Caco-2 (cell line): Measurements from ENCODE around the gene LRRC10. TPM values are rescaled to one million over a fixed set of nuclear protein-coding genes. Genes with fewer than 3 reads are reported as not detected.
"Not testable (repeated sequence)": the region's sequence is repeated elsewhere in the genome, so short reads cannot be mapped to it uniquely, and the experiment has no call there.

Source experiments
- BruUV-seq: library from RNA; stranded (reverse); fragments of 400-500 nt; replicated peaks from 2 replicates; lab custom pipeline; 2021; lab: Mats Ljungman, UMichigan
- CTCF ChIA-PET: fragments of 300-600 bp; sonication (Branson Sonifier 250); formaldehyde crosslinking; loops from one replicate; lab custom pipeline; 2022; ENCODE audit warnings: antibody characterized with exemption; lab: Charles Lee
- POLR2A ChIA-PET: fragments of 300-600 bp; sonication (Branson Sonifier 250); formaldehyde crosslinking; loops from one replicate; lab custom pipeline; 2022; ENCODE audit warnings: antibody characterized with exemption; lab: Charles Lee
- DNase-seq, 2 experiments: peaks; one replicate each; pipeline versions ENCODE4 v3.0.0 to v3.0.0-alpha.2; 2020 to 2022
- H3K27me3 ChIP-seq: replicated peaks from 2 replicates; pipeline ENCODE4 v1.6.0; 2011; ENCODE audit warnings: low read length; ENCODE audit not compliant: control insufficient read depth, insufficient read depth
- H3K36me3 ChIP-seq: 2 replicates; pipeline ENCODE4 v1.5.1; 2011; ENCODE audit warnings: low read length; ENCODE audit not compliant: control insufficient read depth, insufficient read depth
- H3K4me1 ChIP-seq: fragments of 250-450 bp; sonication (Bioruptor Pico); 2 replicates; pipeline ENCODE4 v1.5.1; 2020; ENCODE audit warnings: mild to moderate bottlenecking
- H3K4me3 ChIP-seq: 2 replicates; pipeline ENCODE4 v1.5.1; 2011; ENCODE audit warnings: low read depth, mild to moderate bottlenecking, control low read depth, low read length
- H3K9me3 ChIP-seq: fragments of 250-450 bp; sonication (Bioruptor Pico); 2 replicates; pipeline ENCODE4 v1.5.1; 2020; ENCODE audit warnings: mild to moderate bottlenecking, moderate library complexity
- H3K27ac Mint-ChIP-seq: one replicate; pipeline ENCODE4 v1.8.0; 2022; ENCODE audit warnings: mixed read lengths; ENCODE audit not compliant: unreplicated experiment
- H3K27me3 Mint-ChIP-seq: one replicate; pipeline ENCODE4 v1.8.0; 2022; ENCODE audit warnings: mixed read lengths; ENCODE audit not compliant: insufficient read depth, unreplicated experiment
- H3K36me3 Mint-ChIP-seq: one replicate; pipeline ENCODE4 v1.8.0; 2022; ENCODE audit warnings: mild to moderate bottlenecking, mixed read lengths; ENCODE audit not compliant: insufficient read depth, unreplicated experiment
- H3K4me1 Mint-ChIP-seq: one replicate; pipeline ENCODE4 v1.8.0; 2022; ENCODE audit warnings: low read depth, mixed read lengths; ENCODE audit not compliant: unreplicated experiment
- H3K4me3 Mint-ChIP-seq: one replicate; pipeline ENCODE4 v1.8.0; 2022; ENCODE audit warnings: mild to moderate bottlenecking, moderate library complexity, mixed read lengths; ENCODE audit not compliant: unreplicated experiment
- H3K9me3 Mint-ChIP-seq: one replicate; pipeline ENCODE4 v1.8.0; 2022; ENCODE audit warnings: mixed read lengths; ENCODE audit not compliant: unreplicated experiment
- intact Hi-C: fragments of 100-400 bp; cut with micrococcal nuclease; formaldehyde crosslinking; loops from one replicate; pipeline ENCODE4 v1.10.0; 2022; ENCODE audit not compliant: unreplicated experiment
- total RNA-seq: library from RNA; stranded (reverse); gene quantifications from 2 replicates; pipeline ENCODE4 v1.2.3, GENCODE V29; 2022
- TF ChIP-seq, protein P1 (sequence below), 2 experiments: fragments of 200-600 bp in 1 of 2; IDR thresholded peaks; 1 replicate in 1 of 2; 2 replicates in 1 of 2; pipeline versions ENCODE4 v1.5.1 to v1.8.0; 2011 to 2022; ENCODE audit warnings: antibody characterized with exemption in 1 of 2, control low read depth in 1 of 2, inconsistent platforms in 1 of 2, low read depth in 1 of 2, low read length in 1 of 2, mild to moderate bottlenecking in 1 of 2, moderate library complexity in 1 of 2; ENCODE audit not compliant: insufficient read depth in 1 of 2, severe bottlenecking in 1 of 2, unreplicated experiment in 1 of 2

LRRC10 gene
- total RNA-seq, 1 experiment from 2014 or later, result not detected

DNA sequence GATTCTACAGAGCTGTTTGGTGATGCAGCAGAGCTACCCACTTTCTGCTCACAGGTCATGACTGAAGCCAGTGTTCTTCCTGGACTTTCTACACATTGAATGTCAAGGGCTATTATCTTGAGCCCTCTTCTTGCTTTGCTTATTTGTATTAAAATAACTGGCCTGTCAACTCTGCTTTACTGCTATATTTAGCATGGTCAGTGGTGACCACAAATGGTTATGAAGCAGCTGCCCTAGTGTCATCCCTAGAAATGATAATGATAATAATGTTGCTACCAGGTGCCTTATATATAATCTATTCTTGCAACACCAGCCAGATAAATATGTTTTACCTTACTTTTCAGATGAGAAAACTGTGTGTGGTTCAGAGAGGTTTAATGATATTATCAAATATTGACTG is 2.6 kb upstream of the LRRC10 start:
- Histone ChIP-seq H3K9me3 (no peaks in the 10 kb centered on the region), H3K4me1 (no peaks in the 10 kb centered on the region), H3K4me3 (no peak overlapping the region), H3K36me3 (no peaks in the 10 kb centered on the region), H3K27me3 (no peaks in the 10 kb centered on the region)
- DNase-seq, result no peak
- Mint-ChIP-seq H3K4me3 (no peak overlapping the region), H3K27ac (no peak overlapping the region), H3K36me3 (peaks cover 4% of the 10 kb centered on the region), H3K4me1 (no peaks in the 10 kb centered on the region), H3K27me3 (no peaks in the 10 kb centered on the region), H3K9me3 (peaks cover 8% of the 10 kb centered on the region)
- intact Hi-C loops, result no loop called here
- POLR2A ChIA-PET, result no interaction called here
- BruUV-seq, result no TSS peak
- CTCF ChIA-PET, result no interaction called here
- TF ChIP-seq, protein P1, sequence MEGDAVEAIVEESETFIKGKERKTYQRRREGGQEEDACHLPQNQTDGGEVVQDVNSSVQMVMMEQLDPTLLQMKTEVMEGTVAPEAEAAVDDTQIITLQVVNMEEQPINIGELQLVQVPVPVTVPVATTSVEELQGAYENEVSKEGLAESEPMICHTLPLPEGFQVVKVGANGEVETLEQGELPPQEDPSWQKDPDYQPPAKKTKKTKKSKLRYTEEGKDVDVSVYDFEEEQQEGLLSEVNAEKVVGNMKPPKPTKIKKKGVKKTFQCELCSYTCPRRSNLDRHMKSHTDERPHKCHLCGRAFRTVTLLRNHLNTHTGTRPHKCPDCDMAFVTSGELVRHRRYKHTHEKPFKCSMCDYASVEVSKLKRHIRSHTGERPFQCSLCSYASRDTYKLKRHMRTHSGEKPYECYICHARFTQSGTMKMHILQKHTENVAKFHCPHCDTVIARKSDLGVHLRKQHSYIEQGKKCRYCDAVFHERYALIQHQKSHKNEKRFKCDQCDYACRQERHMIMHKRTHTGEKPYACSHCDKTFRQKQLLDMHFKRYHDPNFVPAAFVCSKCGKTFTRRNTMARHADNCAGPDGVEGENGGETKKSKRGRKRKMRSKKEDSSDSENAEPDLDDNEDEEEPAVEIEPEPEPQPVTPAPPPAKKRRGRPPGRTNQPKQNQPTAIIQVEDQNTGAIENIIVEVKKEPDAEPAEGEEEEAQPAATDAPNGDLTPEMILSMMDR (IDR thresholded peaks at IDR 0.05; ENCODE audit: insufficient read depth in 1 of 2, low read depth in 1 of 2, low read length in 1 of 2, severe bottlenecking in 1 of 2, unreplicated experiment in 1 of 2), result no peak

DNA sequence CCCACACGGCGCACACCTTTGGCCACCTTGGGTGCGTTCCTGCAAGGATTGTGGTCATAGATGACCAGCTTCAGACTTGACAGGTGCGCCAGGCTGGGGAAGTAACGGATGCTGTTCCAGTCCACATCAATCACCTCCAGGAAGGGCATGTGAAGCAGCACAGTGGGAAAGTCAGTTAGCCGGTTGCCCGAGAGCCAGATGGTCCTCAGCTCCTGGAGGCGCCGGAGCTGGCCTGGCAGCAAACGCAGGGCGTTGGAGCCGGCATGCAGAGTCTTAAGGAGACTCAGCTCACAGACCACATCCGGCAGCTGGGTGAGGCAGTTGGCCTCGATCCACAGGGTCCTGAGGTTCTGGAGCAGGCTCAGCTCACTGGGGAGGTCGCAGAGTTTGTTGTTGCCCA is 581 bp downstream of the LRRC10 start:
- ChIA-PET CTCF (no interaction called here), POLR2A (no interaction called here)
- H3K4me1 Mint-ChIP-seq, result no peaks in the 10 kb centered on the region

DNA sequence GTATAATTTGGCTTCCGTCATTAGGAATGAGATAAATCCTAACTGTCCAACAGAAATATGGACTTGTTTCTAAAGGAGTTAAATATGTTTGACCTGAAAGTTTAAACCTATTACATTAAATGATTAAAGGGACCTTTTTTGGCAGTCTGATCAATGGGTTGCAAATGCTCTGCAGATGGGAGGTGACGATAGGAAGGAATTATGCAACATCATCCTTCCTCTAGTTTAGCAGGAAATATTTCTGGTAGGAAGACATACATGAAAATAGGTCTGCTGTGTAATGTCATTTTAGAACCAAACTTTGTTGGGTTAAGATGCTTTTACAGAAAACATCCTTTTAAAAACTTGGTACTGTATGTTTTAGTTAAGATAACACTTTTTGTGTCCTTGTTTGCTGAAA is 2.6 kb downstream of the LRRC10 start:
- TF ChIP-seq, protein P1 (IDR thresholded peaks at IDR 0.05; ENCODE audit: insufficient read depth in 1 of 2, low read depth in 1 of 2, low read length in 1 of 2, severe bottlenecking in 1 of 2, unreplicated experiment in 1 of 2), result no peak
- CTCF ChIA-PET, result no interaction called here
- no peak overlapping the region for H3K4me3 ChIP-seq
- no peak for DNase-seq
- no peak overlapping the region for H3K27ac Mint-ChIP-seq
- H3K4me3 Mint-ChIP-seq, result no peak overlapping the region
- H3K36me3 ChIP-seq, result peaks cover 1% of the 10 kb centered on the region; the same call in 1 of the 2 replicates
- H3K27me3 ChIP-seq, result no peaks in the 10 kb centered on the region
- POLR2A ChIA-PET, result no interaction called here
- intact Hi-C loops, result no loop called here
- peaks cover 9% of the 10 kb centered on the region for H3K36me3 Mint-ChIP-seq
- BruUV-seq, result no TSS peak
- no peaks in the 10 kb centered on the region for H3K9me3 Mint-ChIP-seq
- H3K9me3 ChIP-seq, result no peaks in the 10 kb centered on the region
- no peaks in the 10 kb centered on the region for H3K4me1 Mint-ChIP-seq
- H3K27me3 Mint-ChIP-seq, result no peaks in the 10 kb centered on the region
- H3K4me1 ChIP-seq, result no peaks in the 10 kb centered on the region

More for the DNA sequence above, 581 bp downstream of the LRRC10 start:
- H3K27me3 Mint-ChIP-seq, result no peaks in the 10 kb centered on the region
- intact Hi-C loops, result no loop called here
- Histone ChIP-seq H3K4me1 (no peaks in the 10 kb centered on the region), H3K27me3 (no peaks in the 10 kb centered on the region), H3K9me3 (no peaks in the 10 kb centered on the region), H3K4me3 (no peak overlapping the region), H3K36me3 (no peaks in the 10 kb centered on the region)
- no TSS peak for BruUV-seq
- DNase-seq, result no peak
- no peak overlapping the region for H3K4me3 Mint-ChIP-seq
- H3K9me3 Mint-ChIP-seq, result peaks cover under 1% of the 10 kb centered on the region
- H3K36me3 Mint-ChIP-seq, result peaks cover 4% of the 10 kb centered on the region
- TF ChIP-seq, protein P1 (IDR thresholded peaks at IDR 0.05; ENCODE audit: insufficient read depth in 1 of 2, low read depth in 1 of 2, low read length in 1 of 2, severe bottlenecking in 1 of 2, unreplicated experiment in 1 of 2), result no peak
- H3K27ac Mint-ChIP-seq, result no peak overlapping the region

DNA sequence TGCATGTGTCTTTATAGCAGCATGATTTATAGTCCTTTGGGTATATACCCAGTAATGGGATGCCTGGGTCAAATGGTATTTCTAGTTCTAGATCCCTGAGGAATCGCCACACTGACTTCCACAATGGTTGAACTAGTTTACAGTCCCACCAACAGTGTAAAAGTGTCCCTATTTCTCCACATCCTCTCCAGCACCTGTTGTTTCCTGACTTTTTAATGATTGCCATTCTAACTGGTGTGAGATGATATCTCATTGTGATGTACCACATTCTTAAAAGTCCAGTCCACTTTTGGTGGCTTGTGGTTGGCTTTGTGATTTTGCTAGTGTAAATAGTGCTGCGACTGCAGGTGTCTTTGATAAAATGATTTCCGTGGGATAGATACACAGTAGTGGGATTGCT is 6.4 kb downstream of the LRRC10 start:
- H3K4me3 Mint-ChIP-seq, H3K27me3 Mint-ChIP-seq, BruUV-seq, H3K4me3 ChIP-seq, H3K4me1 Mint-ChIP-seq, POLR2A ChIA-PET, intact Hi-C loops, H3K27ac Mint-ChIP-seq, DNase-seq, H3K9me3 ChIP-seq, H3K4me1 ChIP-seq, CTCF ChIA-PET, H3K27me3 ChIP-seq, H3K9me3 Mint-ChIP-seq, H3K36me3 ChIP-seq: not testable (repeated sequence)
- H3K36me3 Mint-ChIP-seq, result peaks cover 45% of the 10 kb centered on the region

DNA sequence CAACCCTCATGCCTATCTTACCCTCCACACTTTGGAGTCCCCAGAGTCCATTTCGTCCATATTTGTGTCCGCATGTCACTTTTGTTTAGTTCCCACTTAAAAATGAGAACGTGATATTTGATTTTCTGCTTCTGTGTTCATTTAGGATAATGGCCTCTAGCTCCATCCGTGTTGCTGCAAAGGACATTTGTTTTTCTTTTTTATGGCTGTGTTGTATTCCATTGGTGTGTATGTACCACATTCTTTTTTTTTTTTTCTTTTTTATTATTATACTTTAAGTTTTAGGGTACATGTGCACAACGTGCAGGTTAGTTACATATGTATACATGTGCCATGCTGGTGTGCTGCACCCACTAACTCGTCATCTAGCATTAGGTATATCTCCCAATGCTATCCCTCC is 7.2 kb downstream of the LRRC10 start:
- H3K4me3 Mint-ChIP-seq, H3K4me3 ChIP-seq, H3K27ac Mint-ChIP-seq, DNase-seq, H3K9me3 ChIP-seq, H3K27me3 ChIP-seq, H3K36me3 ChIP-seq, H3K9me3 Mint-ChIP-seq, intact Hi-C loops, H3K27me3 Mint-ChIP-seq, H3K4me1 Mint-ChIP-seq, CTCF ChIA-PET, BruUV-seq, H3K4me1 ChIP-seq, POLR2A ChIA-PET: not testable (repeated sequence)
- H3K36me3 Mint-ChIP-seq, result peaks cover 45% of the 10 kb centered on the region
